Measurements from ENCODE around the gene GNG11. TPM values are rescaled to one million over a fixed set of nuclear protein-coding genes. Genes with fewer than 3 reads are reported as not detected.

GNG11 gene
- total RNA-seq, 2 donors from 2014 or later, result 1.3 to 3.1 TPM

- H3K27ac Mint-ChIP-seq, result no peak overlapping the region
- 86 to 95% methylated on average over 2 to 3 of the region's 3 CpGs for WGBS, 2 experiments (ENCODE audit: insufficient coverage in 1 of 2, insufficient read length in 1 of 2)
Measured at GRCh38 chr7:93931655-93932054, 10.1 kb downstream of the GNG11 start.

GRCh38 chr7:93933156-93933555 is 11.6 kb downstream of the GNG11 start:
- DNase-seq, result no peak
- TF ChIP-seq, protein P1, sequence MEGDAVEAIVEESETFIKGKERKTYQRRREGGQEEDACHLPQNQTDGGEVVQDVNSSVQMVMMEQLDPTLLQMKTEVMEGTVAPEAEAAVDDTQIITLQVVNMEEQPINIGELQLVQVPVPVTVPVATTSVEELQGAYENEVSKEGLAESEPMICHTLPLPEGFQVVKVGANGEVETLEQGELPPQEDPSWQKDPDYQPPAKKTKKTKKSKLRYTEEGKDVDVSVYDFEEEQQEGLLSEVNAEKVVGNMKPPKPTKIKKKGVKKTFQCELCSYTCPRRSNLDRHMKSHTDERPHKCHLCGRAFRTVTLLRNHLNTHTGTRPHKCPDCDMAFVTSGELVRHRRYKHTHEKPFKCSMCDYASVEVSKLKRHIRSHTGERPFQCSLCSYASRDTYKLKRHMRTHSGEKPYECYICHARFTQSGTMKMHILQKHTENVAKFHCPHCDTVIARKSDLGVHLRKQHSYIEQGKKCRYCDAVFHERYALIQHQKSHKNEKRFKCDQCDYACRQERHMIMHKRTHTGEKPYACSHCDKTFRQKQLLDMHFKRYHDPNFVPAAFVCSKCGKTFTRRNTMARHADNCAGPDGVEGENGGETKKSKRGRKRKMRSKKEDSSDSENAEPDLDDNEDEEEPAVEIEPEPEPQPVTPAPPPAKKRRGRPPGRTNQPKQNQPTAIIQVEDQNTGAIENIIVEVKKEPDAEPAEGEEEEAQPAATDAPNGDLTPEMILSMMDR (conservative IDR thresholded peaks at IDR 0.05), result no peak
- no peaks in the 10 kb centered on the region for H3K36me3 Mint-ChIP-seq (ENCODE audit: low read depth)
- H3K9me3 ChIP-seq (ENCODE audit: control insufficient read depth, low read length), result no peaks in the 10 kb centered on the region
- no peaks in the 10 kb centered on the region for H3K9me3 Mint-ChIP-seq
- H3K4me1 ChIP-seq (ENCODE audit: control insufficient read depth, insufficient read depth, low read length), result no peaks in the 10 kb centered on the region
- H3K4me1 Mint-ChIP-seq, result no peaks in the 10 kb centered on the region
- H3K36me3 ChIP-seq (ENCODE audit: control insufficient read depth, insufficient read depth, low read length), result no peaks in the 10 kb centered on the region
- peaks cover 2% of the 10 kb centered on the region for H3K27me3 Mint-ChIP-seq (ENCODE audit: insufficient read depth)
- H3K4me3 Mint-ChIP-seq, result no peak overlapping the region
- no peak overlapping the region for H3K4me3 ChIP-seq (ENCODE audit: low read length)
- H3K27ac ChIP-seq (ENCODE audit: low read depth, low read length), result no peak overlapping the region
- H3K9ac ChIP-seq (ENCODE audit: extremely low read depth, low read length, poor library complexity, severe bottlenecking), result no peak overlapping the region
- H3K27ac Mint-ChIP-seq, result no peak overlapping the region
- H3K27me3 ChIP-seq (ENCODE audit: control insufficient read depth, insufficient read depth, low read length, poor library complexity, severe bottlenecking), result no peaks in the 10 kb centered on the region
- WGBS, 2 experiments (ENCODE audit: insufficient coverage in 1 of 2, insufficient read length in 1 of 2), result 91 to 100% methylated on average over 2 to 3 of the region's 3 CpGs

More at GRCh38 chr7:93931655-93932054, 10.1 kb downstream of the GNG11 start:
- TF ChIP-seq, protein P1 (conservative IDR thresholded peaks at IDR 0.05), result no peak
- H3K4me1 Mint-ChIP-seq, result no peaks in the 10 kb centered on the region
- no peaks in the 10 kb centered on the region for H3K27me3 ChIP-seq (ENCODE audit: control insufficient read depth, insufficient read depth, low read length, poor library complexity, severe bottlenecking)
- no peak overlapping the region for H3K4me3 Mint-ChIP-seq
- no peaks in the 10 kb centered on the region for H3K9me3 Mint-ChIP-seq
- no peaks in the 10 kb centered on the region for H3K36me3 Mint-ChIP-seq (ENCODE audit: low read depth)
- no peaks in the 10 kb centered on the region for H3K36me3 ChIP-seq (ENCODE audit: control insufficient read depth, insufficient read depth, low read length)
- no peak overlapping the region for H3K4me3 ChIP-seq (ENCODE audit: low read length)
- no peak overlapping the region for H3K27ac ChIP-seq (ENCODE audit: low read depth, low read length)
- H3K9ac ChIP-seq (ENCODE audit: extremely low read depth, low read length, poor library complexity, severe bottlenecking), result no peak overlapping the region
- no peak for DNase-seq
- peaks cover 2% of the 10 kb centered on the region for H3K27me3 Mint-ChIP-seq (ENCODE audit: insufficient read depth)
- H3K9me3 ChIP-seq (ENCODE audit: control insufficient read depth, low read length), result no peaks in the 10 kb centered on the region
- no peaks in the 10 kb centered on the region for H3K4me1 ChIP-seq (ENCODE audit: control insufficient read depth, insufficient read depth, low read length)

DNA sequence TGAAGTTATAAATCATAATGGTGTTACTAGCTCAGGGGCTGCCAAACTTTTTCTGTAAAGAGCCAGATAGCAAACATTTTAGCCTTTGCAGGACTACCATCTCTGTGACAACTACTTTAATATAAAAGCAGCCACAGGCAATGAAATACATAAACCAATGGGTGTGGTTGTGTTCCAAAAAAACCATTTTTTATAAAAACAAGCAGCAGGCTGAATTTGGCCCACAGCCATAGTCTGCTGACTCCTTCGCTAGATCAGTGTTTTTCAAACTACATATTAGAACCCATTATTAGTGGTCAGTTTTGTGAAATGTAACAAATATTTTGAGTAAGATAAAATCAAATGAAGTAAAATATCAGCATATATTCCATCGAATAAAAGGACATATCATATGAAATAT is 13.6 kb downstream of the GNG11 start:
- H3K27ac Mint-ChIP-seq, result no peak overlapping the region
- TF ChIP-seq, protein P1 (conservative IDR thresholded peaks at IDR 0.05), result no peak

More for the DNA sequence above, 13.6 kb downstream of the GNG11 start:
- no peaks in the 10 kb centered on the region for H3K4me1 ChIP-seq (ENCODE audit: control insufficient read depth, insufficient read depth, low read length)
- Mint-ChIP-seq H3K4me3 (no peak overlapping the region), H3K36me3 (ENCODE audit: low read depth) (no peaks in the 10 kb centered on the region), H3K27me3 (ENCODE audit: insufficient read depth) (peaks cover under 1% of the 10 kb centered on the region), H3K4me1 (no peaks in the 10 kb centered on the region), H3K9me3 (no peaks in the 10 kb centered on the region)
- H3K9me3 ChIP-seq (ENCODE audit: control insufficient read depth, low read length), result no peaks in the 10 kb centered on the region
- no peak for DNase-seq
- H3K9ac ChIP-seq (ENCODE audit: extremely low read depth, low read length, poor library complexity, severe bottlenecking), result no peak overlapping the region
- no peak overlapping the region for H3K27ac ChIP-seq (ENCODE audit: low read depth, low read length)
- H3K36me3 ChIP-seq (ENCODE audit: control insufficient read depth, insufficient read depth, low read length), result no peaks in the 10 kb centered on the region
- H3K4me3 ChIP-seq (ENCODE audit: low read length), result no peak overlapping the region
- WGBS, 2 experiments (ENCODE audit: insufficient coverage in 1 of 2, insufficient read length in 1 of 2), result 93% methylated on average over 2 of the region's 2 CpGs; no CpG with 5 or more reads in 1 of the 2 experiments
- H3K27me3 ChIP-seq (ENCODE audit: control insufficient read depth, insufficient read depth, low read length, poor library complexity, severe bottlenecking), result no peaks in the 10 kb centered on the region

Data from endodermal cell (in vitro differentiated cells).